ENCODE measurements around the gene TSPEAR.

GRCh38 chr21:44569861-44570517 is 141.4 kb downstream of the TSPEAR start:
- no peak for TF ChIP-seq POLR2AphosphoS5 (IDR thresholded peaks at IDR 0.05; ENCODE audit: low read depth, low read length)
- TF ChIP-seq SIN3A (IDR thresholded peaks at IDR 0.05; ENCODE audit: borderline replicate concordance, insufficient read depth, low read length): no peak

Data from PFSK-1 (cell line).